ENCODE measurements around the gene RNF144A. TPM values are rescaled to one million over a fixed set of nuclear protein-coding genes. Genes with fewer than 3 reads are reported as not detected.

The RNF144A gene
- total and polyA plus RNA-seq, 2 experiments from 2014 or later, result 0.60 to 3.5 TPM

- 47 to 56% methylated on average over 10 of the region's 10 CpGs for WGBS, 2 experiments (ENCODE audit: low coverage in 1 of 2, low lambda C conversion rate in 2 of 2, missing lambda C conversion rate in 2 of 2)
- no peak for TF ChIP-seq EZH2 (IDR thresholded peaks at IDR 0.05; ENCODE audit: insufficient read depth, poor library complexity, severe bottlenecking)
- no peak for TF ChIP-seq EZH2phosphoT487 (IDR thresholded peaks at IDR 0.05; ENCODE audit: insufficient read depth, low read depth)
- Histone ChIP-seq H3K9ac (no peak overlapping the region), H3K79me2 (ENCODE audit: insufficient read depth) (no peaks in the 10 kb centered on the region), H4K20me1 (ENCODE audit: insufficient read depth) (no peaks in the 10 kb centered on the region), H2AFZ (no peak overlapping the region), H3F3A (ENCODE audit: insufficient read depth) (no peaks in the 10 kb centered on the region), H3K36me3 (ENCODE audit: low read depth) (no peaks in the 10 kb centered on the region), H3K9me3 (ENCODE audit: low read depth) (no peaks in the 10 kb centered on the region), H3K9me2 (ENCODE audit: insufficient read depth) (no peaks in the 10 kb centered on the region), H3K4me1 (ENCODE audit: insufficient read depth) (no peaks in the 10 kb centered on the region), H3K4me2 (ENCODE audit: unreplicated experiment) (no peak overlapping the region), H3K27me3 (replicated peaks; ENCODE audit: insufficient read depth) (peaks cover 4% of the 10 kb centered on the region; the same call in 1 of the 2 replicates), H3K4me3 (no peak overlapping the region), H3K27ac (no peak overlapping the region)
- DNase-seq, result peak; percentile 54
- in situ Hi-C loops (cut with MboI), result no loop called here
Observed at GRCh38 chr2:7083580-7084509, 166.6 kb downstream of the RNF144A start.

GRCh38 chr2:7084601-7085000, 167.4 kb downstream of the RNF144A start:
- Histone ChIP-seq H3K36me3 (ENCODE audit: low read depth) (no peaks in the 10 kb centered on the region), H3K9me3 (ENCODE audit: low read depth) (no peaks in the 10 kb centered on the region), H3K4me3 (no peak overlapping the region), H3F3A (ENCODE audit: insufficient read depth) (no peaks in the 10 kb centered on the region), H3K27ac (no peak overlapping the region), H3K4me1 (ENCODE audit: insufficient read depth) (no peaks in the 10 kb centered on the region), H3K27me3 (replicated peaks; ENCODE audit: insufficient read depth) (peaks cover 4% of the 10 kb centered on the region; the same call in 1 of the 2 replicates), H3K79me2 (ENCODE audit: insufficient read depth) (no peaks in the 10 kb centered on the region), H3K4me2 (ENCODE audit: unreplicated experiment) (no peak overlapping the region), H3K9me2 (ENCODE audit: insufficient read depth) (no peaks in the 10 kb centered on the region), H2AFZ (no peak overlapping the region), H3K9ac (no peak overlapping the region), H4K20me1 (ENCODE audit: insufficient read depth) (no peaks in the 10 kb centered on the region)
- no peak for DNase-seq
- TF ChIP-seq EZH2phosphoT487 (IDR thresholded peaks at IDR 0.05; ENCODE audit: insufficient read depth, low read depth), result no peak
- in situ Hi-C loops (cut with MboI), result no loop called here

DNA sequence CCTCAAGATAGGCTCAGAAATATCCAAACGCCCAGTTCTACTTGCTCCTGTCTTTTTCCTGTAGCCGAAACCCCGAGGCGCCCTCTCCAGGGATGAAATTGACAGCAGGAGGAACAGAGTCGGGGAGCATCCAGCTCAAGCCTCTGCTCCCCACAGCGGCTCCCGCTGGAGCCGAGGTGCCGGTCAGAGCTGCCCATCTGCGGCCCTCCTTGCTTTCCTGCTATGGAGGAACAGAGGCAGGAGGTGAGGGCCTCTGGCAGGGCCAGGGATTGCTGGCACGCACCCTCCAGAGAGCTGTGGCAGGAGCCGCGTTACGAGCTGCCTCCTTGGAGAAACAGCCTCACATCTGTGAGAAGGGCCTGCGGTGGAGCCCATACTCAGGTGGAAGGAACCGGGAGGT, 172.1 kb downstream of the RNF144A start:
- Histone ChIP-seq H3K9ac (no peak overlapping the region), H3K4me1 (ENCODE audit: insufficient read depth) (no peaks in the 10 kb centered on the region), H3K4me2 (ENCODE audit: unreplicated experiment) (no peak overlapping the region), H3K27ac (no peak overlapping the region), H3K27me3 (replicated peaks; ENCODE audit: insufficient read depth) (peaks cover 4% of the 10 kb centered on the region; the same call in 1 of the 2 replicates), H3K9me3 (ENCODE audit: low read depth) (no peaks in the 10 kb centered on the region), H3K4me3 (no peak overlapping the region), H3F3A (ENCODE audit: insufficient read depth) (no peaks in the 10 kb centered on the region), H3K9me2 (ENCODE audit: insufficient read depth) (no peaks in the 10 kb centered on the region), H3K79me2 (ENCODE audit: insufficient read depth) (no peaks in the 10 kb centered on the region), H4K20me1 (ENCODE audit: insufficient read depth) (no peaks in the 10 kb centered on the region), H2AFZ (no peak overlapping the region), H3K36me3 (ENCODE audit: low read depth) (no peaks in the 10 kb centered on the region)
- no peak for DNase-seq
- WGBS, 2 experiments (ENCODE audit: low coverage in 1 of 2, low lambda C conversion rate in 2 of 2, missing lambda C conversion rate in 2 of 2), result 92 to 94% methylated on average over 16 of the region's 16 CpGs
- in situ Hi-C loops (cut with MboI), result no loop called here
- no peak for TF ChIP-seq EZH2phosphoT487 (IDR thresholded peaks at IDR 0.05; ENCODE audit: insufficient read depth, low read depth)
- TF ChIP-seq EZH2 (IDR thresholded peaks at IDR 0.05; ENCODE audit: insufficient read depth, poor library complexity, severe bottlenecking), result no peak

DNA sequence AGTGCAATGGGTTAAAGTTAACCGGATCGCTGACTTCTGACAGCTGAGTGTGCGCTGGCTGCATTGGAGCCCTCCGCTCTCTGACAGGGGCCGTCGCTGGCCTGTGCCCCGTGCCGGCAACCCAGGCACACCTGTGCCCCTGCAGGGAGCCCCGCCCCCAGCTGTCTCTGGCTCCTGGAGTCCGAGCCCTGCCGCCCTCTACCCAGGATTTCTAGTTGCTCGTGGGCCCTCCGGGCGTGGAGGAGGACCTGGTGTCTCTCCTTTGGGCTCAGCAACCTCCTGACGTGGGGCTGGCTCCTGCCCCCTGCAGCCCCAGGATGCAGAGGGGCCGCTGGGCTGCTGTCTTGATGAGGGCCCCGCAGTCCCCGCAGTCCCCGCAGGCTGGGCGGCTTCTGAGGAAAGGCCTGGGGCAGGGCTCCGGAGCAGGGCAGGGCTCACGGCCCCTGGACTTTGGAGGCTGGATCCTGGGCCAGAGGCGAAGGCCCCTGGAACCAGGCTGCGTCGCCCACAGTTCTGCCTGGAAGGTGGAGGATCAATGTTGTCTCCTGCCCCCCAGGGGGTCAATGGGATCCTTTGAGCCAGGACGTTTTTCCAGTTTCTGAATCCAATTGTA, 172.8 kb downstream of the RNF144A start:
- WGBS, 2 experiments (ENCODE audit: low coverage in 1 of 2, low lambda C conversion rate in 2 of 2, missing lambda C conversion rate in 2 of 2), result 84 to 85% methylated on average over 18 to 26 of the region's 26 CpGs
- in situ Hi-C loops (cut with MboI), result no loop called here
- H3K9ac ChIP-seq, result no peak overlapping the region
- TF ChIP-seq EZH2phosphoT487 (IDR thresholded peaks at IDR 0.05; ENCODE audit: insufficient read depth, low read depth), result no peak
- TF ChIP-seq EZH2 (IDR thresholded peaks at IDR 0.05; ENCODE audit: insufficient read depth, poor library complexity, severe bottlenecking), result no peak
- H3K4me1 ChIP-seq (ENCODE audit: insufficient read depth), result no peaks in the 10 kb centered on the region
- H3K27ac ChIP-seq, result no peak overlapping the region
- DNase-seq, result no peak
- no peaks in the 10 kb centered on the region for H4K20me1 ChIP-seq (ENCODE audit: insufficient read depth)
- H3K9me3 ChIP-seq (ENCODE audit: low read depth), result no peaks in the 10 kb centered on the region
- H3K4me2 ChIP-seq (ENCODE audit: unreplicated experiment), result no peak overlapping the region
- H3K36me3 ChIP-seq (ENCODE audit: low read depth), result no peaks in the 10 kb centered on the region
- H3K27me3 ChIP-seq (replicated peaks; ENCODE audit: insufficient read depth), result peaks cover 4% of the 10 kb centered on the region; the same call in 1 of the 2 replicates
- no peak overlapping the region for H2AFZ ChIP-seq
- H3K79me2 ChIP-seq (ENCODE audit: insufficient read depth), result no peaks in the 10 kb centered on the region
- H3F3A ChIP-seq (ENCODE audit: insufficient read depth), result no peaks in the 10 kb centered on the region
- H3K9me2 ChIP-seq (ENCODE audit: insufficient read depth), result no peaks in the 10 kb centered on the region
- no peak overlapping the region for H3K4me3 ChIP-seq
